Brain pericyte (primary cell): Measurements from ENCODE around the gene CNIH4.
"Not testable (repeated sequence)": the region's sequence is repeated elsewhere in the genome, so short reads cannot be mapped to it uniquely, and the experiment has no call there.

Experiments
- DNase-seq: peaks from one replicate; pipeline ENCODE4 v3.0.0-alpha.2; 2012; ENCODE audit warnings: low read depth, low spot score

The CNIH4 gene

GRCh38 chr1:224356685-224357625 lies at the start of gene CNIH4:
Gene CNIH4 (plus strand): TSS chr1:224356879. CDS start chr1:224356925, 46 bp downstream.
- DNase-seq, result peak; percentile 72

- no peak for DNase-seq
Measured at GRCh38 chr1:224308064-224308463, 48.6 kb upstream of the CNIH4 start.

GRCh38 chr1:224311503-224311902 lies 45.2 kb upstream of the CNIH4 start:
- DNase-seq, result not testable (repeated sequence)

GRCh38 chr1:224312025-224312424 lies 44.7 kb upstream of the CNIH4 start:
- no peak for DNase-seq

- no peak for DNase-seq
Measured at GRCh38 chr1:224317383-224318045, 39.2 kb upstream of the CNIH4 start.

- no peak for DNase-seq
Measured at GRCh38 chr1:224321706-224322105, 35.0 kb upstream of the CNIH4 start.

- DNase-seq, result no peak
Measured at GRCh38 chr1:224325959-224326358, 30.7 kb upstream of the CNIH4 start.

- no peak for DNase-seq
Measured at GRCh38 chr1:224328644-224329043, 28.0 kb upstream of the CNIH4 start.

GRCh38 chr1:224329484-224329841 lies 27.2 kb upstream of the CNIH4 start:
- no peak for DNase-seq

GRCh38 chr1:224329842-224330753 lies 26.6 kb upstream of the CNIH4 start, which contains the start of gene NVL:
Gene NVL (minus strand): TSS chr1:224330172. CDS start chr1:224330127, 45 bp downstream.
- DNase-seq, result peak; percentile 68

- no peak for DNase-seq
Measured at GRCh38 chr1:224331326-224331725, 25.4 kb upstream of the CNIH4 start.

GRCh38 chr1:224331824-224332223 lies 24.9 kb upstream of the CNIH4 start:
- no peak for DNase-seq

- DNase-seq, result no peak
Measured at GRCh38 chr1:224333309-224333926, 23.3 kb upstream of the CNIH4 start.

- no peak for DNase-seq
Measured at GRCh38 chr1:224333939-224334786, 22.5 kb upstream of the CNIH4 start.

- DNase-seq, result no peak
Measured at GRCh38 chr1:224338150-224338838, 18.4 kb upstream of the CNIH4 start.

GRCh38 chr1:224339442-224340033 lies 17.1 kb upstream of the CNIH4 start:
- no peak for DNase-seq

- not testable (repeated sequence) for DNase-seq
Measured at GRCh38 chr1:224340453-224341384, 16.0 kb upstream of the CNIH4 start.

- no peak for DNase-seq
Measured at GRCh38 chr1:224343679-224344078, 13.0 kb upstream of the CNIH4 start.
